GM13976 (cell line): Measurements from ENCODE around the gene TBCE.

Experiments used
- DNase-seq: peaks from one replicate; pipeline ENCODE4 v3.0.0; 2012; ENCODE audit warnings: low spot score
- CTCF ChIP-seq: IDR thresholded peaks from 2 replicates; pipeline ENCODE4 v1.5.1; 2012; ENCODE audit warnings: borderline replicate concordance, mild to moderate bottlenecking; ENCODE audit not compliant: insufficient read depth; ENCODE audit errors: extremely low read depth, missing control alignments, control extremely low read depth
- in situ Hi-C: fragments of 300-500 bp; cut with MboI; formaldehyde crosslinking; loops from one replicate; pipeline ENCODE4 v1.12.0; 2022; ENCODE audit warnings: low sequenced_read_pairs, mixed read lengths, inconsistent platforms; ENCODE audit not compliant: unreplicated experiment

TBCE gene

DNA sequence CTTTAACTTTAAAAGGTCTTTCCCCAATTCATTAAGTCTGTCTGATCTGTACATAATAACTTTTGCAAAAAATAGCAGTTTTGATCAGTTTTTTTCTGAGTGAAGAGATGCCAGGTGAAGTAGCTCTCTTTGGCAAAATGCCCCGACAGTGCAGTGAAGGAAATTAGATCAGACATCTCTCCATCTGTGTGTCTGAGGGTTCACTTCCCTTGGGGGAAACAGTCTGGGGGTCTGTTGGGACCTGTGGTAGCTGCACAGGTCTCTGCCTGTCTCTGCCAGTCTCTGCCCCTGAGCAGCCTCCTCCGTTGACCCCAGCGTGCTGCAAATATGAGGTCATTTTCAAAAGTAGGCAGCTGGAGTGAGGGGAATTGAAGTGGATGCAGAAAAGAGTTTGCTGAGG, 54.5 kb downstream of the TBCE start:
- no peak for TF ChIP-seq CTCF
- DNase-seq: no peak
- in situ Hi-C loops: loop anchor here (25.0 kb wide), 1 partner anchor 934 kb away; the partner anchor contains the start of gene TARBP1

- peak; percentile 73 for DNase-seq
- in situ Hi-C loops: loop anchor here (25.0 kb wide), 1 partner anchor 936 kb away; the partner anchor contains the start of gene TARBP1
- TF ChIP-seq CTCF: no peak
Measured at GRCh38 chr1:235423214-235423652, 56.0 kb downstream of the TBCE start.

- no peak for DNase-seq
- no peak for TF ChIP-seq CTCF
- in situ Hi-C loops: loop anchor here (25.0 kb wide), 1 partner anchor 937 kb away; the partner anchor contains the start of gene TARBP1
Measured at GRCh38 chr1:235424092-235424491, 56.9 kb downstream of the TBCE start.

DNA sequence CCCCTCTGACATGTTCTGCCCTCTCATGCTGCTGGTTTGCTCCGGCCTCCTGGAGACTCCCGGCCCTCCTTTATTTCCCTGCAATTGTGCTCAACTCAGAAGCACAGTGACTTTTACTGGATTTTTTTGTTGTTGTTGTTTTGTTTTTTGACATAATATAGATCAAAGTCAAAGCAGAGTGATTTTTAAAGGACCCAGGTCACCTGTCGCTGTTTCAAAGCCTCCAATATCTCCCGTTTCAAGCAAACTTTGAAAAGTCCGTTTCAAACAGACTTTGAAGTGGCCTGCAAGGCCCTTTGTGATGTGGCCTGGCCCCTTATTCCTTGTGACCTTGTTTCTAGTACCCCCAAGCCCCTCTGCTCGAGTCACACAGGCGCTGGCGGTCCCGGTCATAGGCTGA, 58.1 kb downstream of the TBCE start:
- no peak for TF ChIP-seq CTCF
- in situ Hi-C loops: no loop called here
- DNase-seq: no peak

- in situ Hi-C loops: no loop called here
- TF ChIP-seq CTCF: no peak
- no peak for DNase-seq
Measured at GRCh38 chr1:235426143-235426542, 58.9 kb downstream of the TBCE start.

DNA sequence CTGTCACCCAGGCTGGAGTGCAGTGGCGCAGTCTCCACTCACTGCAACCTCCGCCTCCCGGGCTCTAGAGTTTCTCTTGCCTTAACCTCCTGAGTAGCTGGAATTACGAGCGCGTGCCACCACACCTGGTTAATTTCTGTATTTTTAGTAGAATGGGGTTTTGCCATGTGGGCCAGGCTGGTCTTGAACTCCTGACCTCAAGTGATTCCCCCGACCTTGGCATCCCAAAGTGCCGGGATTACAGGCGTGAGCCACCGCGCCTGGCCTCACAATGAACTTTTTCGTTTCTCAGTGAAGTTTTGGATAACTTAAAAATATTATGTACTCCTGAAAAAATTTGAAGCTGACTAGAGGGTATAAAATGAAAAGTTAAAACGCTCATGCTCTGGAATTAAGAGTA, 59.5 kb downstream of the TBCE start:
- no peak for TF ChIP-seq CTCF
- DNase-seq: no peak
- in situ Hi-C loops: no loop called here

DNA sequence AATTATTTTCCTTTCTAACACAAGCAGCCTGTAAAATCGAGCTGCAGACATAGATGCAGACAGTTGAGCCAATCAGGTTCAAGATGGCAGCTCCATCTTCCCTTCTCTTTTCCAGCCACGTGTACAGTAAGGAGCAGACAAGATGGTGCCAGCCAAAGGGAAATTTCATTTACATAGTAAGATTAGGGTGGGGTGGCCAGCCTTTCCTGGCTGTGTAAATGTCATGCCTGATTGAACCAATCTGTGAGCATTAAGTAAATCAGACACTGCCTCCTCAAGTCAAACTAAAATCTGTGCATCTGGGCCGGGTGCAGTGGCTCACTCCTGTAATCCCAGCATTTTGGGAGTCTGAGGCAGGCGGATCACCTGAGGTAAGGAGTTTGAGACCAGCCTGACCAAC, 60.2 kb downstream of the TBCE start:
- DNase-seq: no peak
- no peak for TF ChIP-seq CTCF
- in situ Hi-C loops: no loop called here
